A549 (cell line): Measurements from ENCODE around the gene SP6. TPM values are rescaled to one million over a fixed set of nuclear protein-coding genes. Genes with fewer than 3 reads are reported as not detected.

Source experiments
- ATAC-seq, 2 experiments: fragments of 200-7000 bp in 1 of 2; fragments of >200 bp in 1 of 2; cut with Nextera tagmentation in 1 of 2; cut with Tn5 transposase in 1 of 2; 3 replicates each; pipeline versions ENCODE4 v1.8.0 to v1.9.1; 2018 to 2020; ENCODE audit warnings: mild to moderate bottlenecking in 1 of 2, moderate library complexity in 1 of 2
- CTCF ChIA-PET: fragments of 300-600 bp; sonication (Branson Sonifier 250); formaldehyde crosslinking; extraction: SDS; loops from one replicate; lab custom pipeline; 2021; ENCODE audit warnings: antibody characterized with exemption, inconsistent platforms; lab: Yijun Ruan, JAX
- POLR2A ChIA-PET: fragments of 350-600 bp; formaldehyde crosslinking; extraction: SDS; loops from one replicate; lab custom pipeline; 2021; ENCODE audit warnings: antibody characterized with exemption, inconsistent platforms; lab: Yijun Ruan, JAX
- DNase-seq, 2 experiments: peaks; one replicate each; pipeline versions ENCODE4 v3.0.0 to v3.0.0-alpha.2; 2011 to 2016; ENCODE audit warnings: low read depth in 1 of 2, low spot score in 1 of 2
- FAIRE-seq: peaks from 2 replicates; lab custom pipeline; 2011; peaks lifted over from hg19 to GRCh38; lab: Jason Lieb, UNC
- H3K27ac ChIP-seq, 2 experiments: fragments of >200 bp; sonication (Bioruptor Twin); formaldehyde crosslinking; 3 replicates each; pipeline ENCODE4 v1.5.1; 2016 to 2017
- H3K4me1 ChIP-seq: fragments of >200 bp; sonication (Bioruptor Twin); formaldehyde crosslinking; 3 replicates; pipeline ENCODE4 v1.6.1; 2016
- H3K4me2 ChIP-seq: fragments of >200 bp; sonication (Bioruptor Twin); formaldehyde crosslinking; 3 replicates; pipeline ENCODE4 v1.6.1; 2016
- H3K4me3 ChIP-seq: fragments of >200 bp; sonication (Bioruptor Twin); formaldehyde crosslinking; 3 replicates; pipeline ENCODE4 v1.5.1; 2016
- H3K9me3 ChIP-seq: fragments of >200 bp; sonication (Bioruptor Twin); formaldehyde crosslinking; 3 replicates; pipeline ENCODE4 v1.6.1; 2016
- CBX8 ChIP-seq: fragments of 200-600 bp; sonication (generic); IDR thresholded peaks from 2 replicates; pipeline ENCODE4 v1.6.1; 2016
- CEBPB ChIP-seq, 2 experiments: fragments of >200 bp in 1 of 2; sonication (Bioruptor Twin) in 1 of 2; formaldehyde crosslinking in 1 of 2; IDR thresholded peaks; 2 replicates each; pipeline ENCODE4 v1.6.1; 2012 to 2016
- CHD2 ChIP-seq: fragments of 150-350 bp; IDR thresholded peaks from 2 replicates; pipeline ENCODE4 v1.6.1; 2014; ENCODE audit warnings: low read length; ENCODE audit not compliant: partially characterized antibody
- CHD4 ChIP-seq: fragments of 200-600 bp; sonication (generic); IDR thresholded peaks from 2 replicates; pipeline ENCODE4 v1.6.1; 2016; ENCODE audit warnings: antibody characterized with exemption, mild to moderate bottlenecking, borderline replicate concordance
- FOXS1 ChIP-seq: fragments of 250-450 bp; sonication (Bioruptor Pico); IDR thresholded peaks from 2 replicates; pipeline ENCODE4 v1.5.0; 2020; ENCODE audit warnings: mild to moderate bottlenecking, moderate library complexity
- GATA3 ChIP-seq: IDR thresholded peaks from 2 replicates; pipeline ENCODE4 v1.6.1; 2012; ENCODE audit warnings: borderline replicate concordance
- HDAC2 ChIP-seq: fragments of 200-600 bp; sonication (generic); IDR thresholded peaks from 2 replicates; pipeline ENCODE4 v1.6.1; 2016
- HOXB5 ChIP-seq: fragments of 250-450 bp; sonication (Bioruptor Pico); IDR thresholded peaks from 2 replicates; pipeline ENCODE4 v1.5.0; 2020; ENCODE audit warnings: mild to moderate bottlenecking, moderate library complexity
- JUN ChIP-seq, 2 experiments: fragments of >200 bp; sonication (Bioruptor Twin); formaldehyde crosslinking; IDR thresholded peaks; 2 replicates in 1 of 2; 3 replicates in 1 of 2; pipeline ENCODE4 v1.6.1; 2016 to 2017
- KDM1A ChIP-seq: fragments of 200-600 bp; sonication (generic); IDR thresholded peaks from 2 replicates; pipeline ENCODE4 v1.6.1; 2016; ENCODE audit warnings: low read depth, mild to moderate bottlenecking
- KDM5A ChIP-seq: fragments of 200-600 bp; sonication (generic); IDR thresholded peaks from 2 replicates; pipeline ENCODE4 v1.6.1; 2016; ENCODE audit warnings: antibody characterized with exemption, mild to moderate bottlenecking
- MAZ ChIP-seq: fragments of 150-350 bp; IDR thresholded peaks from 2 replicates; pipeline ENCODE4 v1.6.1; 2014; ENCODE audit warnings: antibody characterized with exemption, low read depth, low read length, borderline replicate concordance
- PHF8 ChIP-seq: fragments of 200-600 bp; sonication (generic); IDR thresholded peaks from 2 replicates; pipeline ENCODE4 v1.6.1; 2016; ENCODE audit warnings: low read depth, mild to moderate bottlenecking, antibody characterized with exemption, moderate library complexity, borderline replicate concordance
- POLR2A ChIP-seq: IDR thresholded peaks from 2 replicates; pipeline ENCODE4 v1.6.1; 2012; ENCODE audit warnings: mild to moderate bottlenecking, low read length
- RAD21 ChIP-seq, 2 experiments: fragments of >200 bp in 1 of 2; sonication (Bioruptor Twin) in 1 of 2; formaldehyde crosslinking in 1 of 2; IDR thresholded peaks in 1 of 2; conservative IDR thresholded peaks in 1 of 2; 2 replicates in 1 of 2; 3 replicates in 1 of 2; pipeline ENCODE4 v1.6.1; 2012 to 2018; ENCODE audit warnings: inconsistent platforms in 1 of 2
- SMC3 ChIP-seq: fragments of >200 bp; sonication (Bioruptor Twin); formaldehyde crosslinking; IDR thresholded peaks from 3 replicates; pipeline ENCODE4 v1.6.1; 2018; ENCODE audit warnings: inconsistent platforms
- SREBF2 ChIP-seq: fragments of 450-650 bp; IDR thresholded peaks from 2 replicates; pipeline ENCODE4 v1.6.1; 2014; ENCODE audit warnings: mild to moderate bottlenecking, moderate library complexity
- TFCP2L1 ChIP-seq: fragments of 250-450 bp; sonication (Bioruptor Pico); IDR thresholded peaks from 2 replicates; pipeline ENCODE4 v1.5.0; 2021; ENCODE audit warnings: mild to moderate bottlenecking
- TP53 ChIP-seq: fragments of 250-450 bp; sonication (Bioruptor Pico); IDR thresholded peaks from 2 replicates; pipeline ENCODE4 v1.5.0; 2021; ENCODE audit warnings: mild to moderate bottlenecking, moderate library complexity
- ZFP36 ChIP-seq: fragments of 450-650 bp; IDR thresholded peaks from 2 replicates; pipeline ENCODE4 v1.6.1; 2014; ENCODE audit warnings: borderline replicate concordance; ENCODE audit not compliant: partially characterized antibody
- ZNF302 ChIP-seq: fragments of 250-450 bp; sonication (Bioruptor Pico); IDR thresholded peaks from 2 replicates; pipeline ENCODE4 v1.9.0; 2021; ENCODE audit warnings: inconsistent platforms, mild to moderate bottlenecking, moderate library complexity
- WGBS: methylation state at CpG from one replicate; pipeline ENCODE4 v1.1.6; 2017; ENCODE audit errors: missing lambda C conversion rate; 5-methylcytosine and 5-hydroxymethylcytosine counted together
- polyA plus RNA-seq, 4 experiments: library from polyadenylated mRNA; depleted of rRNA in 3 of 4; stranded (reverse); fragments of >200 nt; fragmentation: RNase III in 1 of 4; extraction: RNeasy Plus Mini Kit Qiagen cat#74134 plus additional on column Dnase treatment in 1 of 4; gene quantifications; 2 replicates in 3 of 4; 3 replicates in 1 of 4; pipeline ENCODE4 v1.2.3, GENCODE V29; 2011 to 2017
- TF ChIP-seq, protein P1 (sequence below): fragments of 150-350 bp; IDR thresholded peaks from 2 replicates; pipeline ENCODE4 v1.6.1; 2014; ENCODE audit warnings: low read depth, mild to moderate bottlenecking, low read length
- TF ChIP-seq, protein P2 (sequence below): fragments of >200 bp; sonication (Bioruptor Twin); formaldehyde crosslinking; IDR thresholded peaks from 2 replicates; pipeline ENCODE4 v1.6.1; 2016
- TF ChIP-seq, protein P3 (sequence below): fragments of >200 bp; sonication (Bioruptor Twin); formaldehyde crosslinking; IDR thresholded peaks from 3 replicates; pipeline ENCODE4 v1.5.1; 2016
- TF ChIP-seq, protein P4 (sequence below): IDR thresholded peaks from 2 replicates; pipeline ENCODE4 v1.6.1; 2012
- TF ChIP-seq, protein P5 (sequence below): fragments of >200 bp; sonication (Bioruptor Twin); formaldehyde crosslinking; IDR thresholded peaks from 3 replicates; pipeline ENCODE4 v1.6.1; 2016
- TF ChIP-seq, protein P6 (sequence below): IDR thresholded peaks from 2 replicates; pipeline ENCODE4 v1.6.1; 2012

The SP6 gene
- polyA plus RNA-seq, 2 of the 4 experiments (the other 2 are of a cell fraction), result 0.61 to 2.1 TPM

DNA sequence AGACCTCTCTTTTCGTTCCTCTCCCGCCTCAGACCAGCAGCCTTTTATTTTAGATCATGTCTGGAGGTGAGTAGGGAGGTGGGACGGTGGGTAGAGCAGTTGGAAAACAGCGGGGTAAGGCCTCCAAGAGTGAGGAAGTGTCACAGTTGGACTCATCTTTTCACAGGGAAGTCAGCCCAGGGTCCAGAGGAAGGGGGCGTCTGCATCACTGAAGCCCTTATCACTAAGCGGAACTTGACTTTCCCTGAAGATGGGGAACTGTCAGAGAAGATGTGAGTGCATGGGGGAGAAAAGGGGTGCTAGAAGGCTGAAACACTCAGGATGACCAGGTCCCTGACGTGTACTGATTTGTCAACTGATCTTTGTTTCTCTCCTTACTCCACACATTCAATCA lies 19.0 kb downstream of the SP6 start:
- Histone ChIP-seq H3K9me3 (no peaks in the 10 kb centered on the region), H3K4me3 (peak overlapping the region; percentile 60), H3K27ac (peak overlapping the region; percentile 83 to 88), H3K4me1 (peaks cover 16% of the 10 kb centered on the region), H3K4me2 (peak overlapping the region; percentile 93)
- WGBS, result 34% methylated on average over 7 of the region's 7 CpGs
- ChIA-PET POLR2A (interaction anchor here (0.5 to 1.7 kb wide), 36 partner anchors 9 to 642 kb away, joined by 3 to 58 read pairs (median 5); partner anchors contain the start of genes CDC27, CDK5RAP3, KPNB1 and NFE2L1), CTCF (interaction anchor here (0.7 to 36.3 kb wide), 9 partner anchors 10 to 117 kb away, joined by 3 to 1860 read pairs (median 11); partner anchors contain the start of genes OSBPL7, SCRN2, SP2 and SP6)
- no peak for TF ChIP-seq FOXS1 (CRISPR knock-in tag)
- TF ChIP-seq ZNF302 (CRISPR knock-in tag), result no peak
- TF ChIP-seq CHD2, result no peak
- TF ChIP-seq, protein P1, sequence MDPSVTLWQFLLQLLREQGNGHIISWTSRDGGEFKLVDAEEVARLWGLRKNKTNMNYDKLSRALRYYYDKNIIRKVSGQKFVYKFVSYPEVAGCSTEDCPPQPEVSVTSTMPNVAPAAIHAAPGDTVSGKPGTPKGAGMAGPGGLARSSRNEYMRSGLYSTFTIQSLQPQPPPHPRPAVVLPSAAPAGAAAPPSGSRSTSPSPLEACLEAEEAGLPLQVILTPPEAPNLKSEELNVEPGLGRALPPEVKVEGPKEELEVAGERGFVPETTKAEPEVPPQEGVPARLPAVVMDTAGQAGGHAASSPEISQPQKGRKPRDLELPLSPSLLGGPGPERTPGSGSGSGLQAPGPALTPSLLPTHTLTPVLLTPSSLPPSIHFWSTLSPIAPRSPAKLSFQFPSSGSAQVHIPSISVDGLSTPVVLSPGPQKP, result no peak
- no peak for TF ChIP-seq RAD21 (conservative IDR thresholded peaks at IDR 0.05 in 1 of 2, IDR thresholded peaks at IDR 0.05 in 1 of 2)
- no peak for TF ChIP-seq GATA3
- TF ChIP-seq KDM1A, result no peak
- TF ChIP-seq HDAC2, result no peak
- TF ChIP-seq POLR2A, result peak; percentile 12; the same call in 1 of the 2 replicates
- no peak for TF ChIP-seq SMC3
- no peak for TF ChIP-seq ZFP36
- TF ChIP-seq CHD4, result no peak
- 0 out of 2 replicates have a peak, but pooled peaks have one; percentile 41 for TF ChIP-seq TP53 (CRISPR knock-in tag)
- TF ChIP-seq TFCP2L1 (CRISPR knock-in tag), result no peak
- peak; percentile 4 to 43; a peak in 5 of 6 replicates for ATAC-seq
- DNase-seq, result no peak
- FAIRE-seq, result no peak

DNA sequence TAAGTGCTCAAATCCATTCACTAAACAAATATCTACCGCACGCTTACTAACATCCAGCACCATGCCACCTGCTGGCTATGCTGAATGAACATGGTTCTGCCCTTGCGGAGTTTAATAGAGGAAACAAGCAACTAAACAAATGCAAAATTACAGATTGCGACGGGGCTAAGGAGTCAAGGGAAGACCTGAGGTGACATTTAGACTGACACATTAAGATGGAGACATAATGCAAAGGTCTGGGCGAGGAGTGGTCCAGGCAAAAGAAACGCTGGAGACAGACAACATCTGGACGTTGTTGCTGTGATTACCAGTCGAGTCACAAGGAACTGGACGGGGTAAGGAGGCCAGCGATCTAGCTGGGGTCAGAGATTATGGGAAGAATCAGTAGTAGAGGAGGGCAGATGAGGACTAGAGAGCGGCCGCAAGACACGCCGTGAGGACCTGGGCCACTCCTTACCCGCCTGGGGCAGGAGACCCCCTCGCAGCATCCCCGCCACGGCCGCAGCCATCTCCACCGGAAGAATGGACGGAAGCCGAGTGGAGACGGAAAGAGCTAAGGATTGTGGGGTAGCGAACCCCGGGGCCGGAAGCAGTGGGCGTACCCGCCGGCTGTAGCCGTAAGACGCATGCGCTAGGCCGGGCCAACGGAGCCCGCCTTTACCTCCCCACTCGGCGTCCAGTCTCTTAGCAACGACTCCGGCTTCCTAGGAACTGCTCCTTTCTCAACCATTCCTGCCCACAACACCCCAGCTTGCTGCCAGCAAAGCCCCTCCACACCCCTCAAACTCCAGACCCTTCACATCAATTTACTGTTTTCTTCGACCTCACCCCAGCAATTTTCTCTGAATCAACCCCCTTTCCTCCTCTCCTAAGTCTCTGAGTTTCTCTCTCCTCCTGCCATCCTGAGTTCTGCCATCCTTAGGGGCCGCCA lies 19.7 kb downstream of the SP6 start, which contains the start of the genes LRRC46 and MRPL10:
Gene LRRC46, plus strand, starts transcription at position 668 of the 931 bp plus-strand sequence. CDS start 320 bp downstream, outside the sequence.
Gene MRPL10, minus strand, starts transcription at position 539 of the 931 bp plus-strand sequence. Its CDS starts 30 bp downstream, at position 509.
- CTCF ChIA-PET, result interaction anchor here (0.5 to 36.3 kb wide), 14 partner anchors 9 to 447 kb away, joined by 3 to 1860 read pairs (median 4); partner anchors contain the start of genes CDK5RAP3, OSBPL7, SCRN2 and SP2
- Histone ChIP-seq H3K4me2 (peak within 1 kb of the TSS; percentile 93), H3K27ac (peak within 1 kb of the TSS; percentile 83 to 88), H3K4me1 (peaks cover 16% of the 10 kb centered on the region), H3K9me3 (no peaks in the 10 kb centered on the region), H3K4me3 (peak within 1 kb of the TSS; percentile 60)
- POLR2A ChIA-PET, result interaction anchor here (0.5 to 1.7 kb wide), 37 partner anchors 9 to 642 kb away, joined by 3 to 58 read pairs (median 5); partner anchors contain the start of genes CDC27, CDK5RAP3, KPNB1 and NFE2L1
- ATAC-seq, result peak; percentile 90 to 95
- under 1% methylated on average over 42 of the region's 42 CpGs for WGBS
- DNase-seq, result peak; percentile 94 to 99
- peak; percentile 39 for FAIRE-seq
- TF ChIP-seq GATA3 (peak; percentile 51; the same call in 1 of the 2 replicates), KDM5A (peak; percentile 94), JUN (IDR thresholded peaks at IDR 0.05) (peak; percentile 72 to 92; a peak in 4 of 5 replicates), CEBPB (IDR thresholded peaks at IDR 0.05) (no peak), PHF8 (peak; percentile 67; the same call in 1 of the 2 replicates), TFCP2L1 (CRISPR knock-in tag) (peak; percentile 25; the same call in 1 of the 2 replicates), MAZ (peak; percentile 57; the same call in 1 of the 2 replicates), FOXS1 (CRISPR knock-in tag) (no peak), HOXB5 (CRISPR knock-in tag) (0 out of 2 replicates have a peak, but pooled peaks have one; percentile 48), SREBF2 (no peak), CBX8 (no peak), POLR2A (peak; percentile 96)
- TF ChIP-seq, protein P2, sequence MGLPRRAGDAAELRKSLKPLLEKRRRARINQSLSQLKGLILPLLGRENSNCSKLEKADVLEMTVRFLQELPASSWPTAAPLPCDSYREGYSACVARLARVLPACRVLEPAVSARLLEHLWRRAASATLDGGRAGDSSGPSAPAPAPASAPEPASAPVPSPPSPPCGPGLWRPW, result no peak
- TF ChIP-seq, protein P3, sequence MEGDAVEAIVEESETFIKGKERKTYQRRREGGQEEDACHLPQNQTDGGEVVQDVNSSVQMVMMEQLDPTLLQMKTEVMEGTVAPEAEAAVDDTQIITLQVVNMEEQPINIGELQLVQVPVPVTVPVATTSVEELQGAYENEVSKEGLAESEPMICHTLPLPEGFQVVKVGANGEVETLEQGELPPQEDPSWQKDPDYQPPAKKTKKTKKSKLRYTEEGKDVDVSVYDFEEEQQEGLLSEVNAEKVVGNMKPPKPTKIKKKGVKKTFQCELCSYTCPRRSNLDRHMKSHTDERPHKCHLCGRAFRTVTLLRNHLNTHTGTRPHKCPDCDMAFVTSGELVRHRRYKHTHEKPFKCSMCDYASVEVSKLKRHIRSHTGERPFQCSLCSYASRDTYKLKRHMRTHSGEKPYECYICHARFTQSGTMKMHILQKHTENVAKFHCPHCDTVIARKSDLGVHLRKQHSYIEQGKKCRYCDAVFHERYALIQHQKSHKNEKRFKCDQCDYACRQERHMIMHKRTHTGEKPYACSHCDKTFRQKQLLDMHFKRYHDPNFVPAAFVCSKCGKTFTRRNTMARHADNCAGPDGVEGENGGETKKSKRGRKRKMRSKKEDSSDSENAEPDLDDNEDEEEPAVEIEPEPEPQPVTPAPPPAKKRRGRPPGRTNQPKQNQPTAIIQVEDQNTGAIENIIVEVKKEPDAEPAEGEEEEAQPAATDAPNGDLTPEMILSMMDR, result peak; percentile 55
- TF ChIP-seq, protein P1, result 0 out of 2 replicates have a peak, but pooled peaks have one; percentile 38
- TF ChIP-seq, protein P4, sequence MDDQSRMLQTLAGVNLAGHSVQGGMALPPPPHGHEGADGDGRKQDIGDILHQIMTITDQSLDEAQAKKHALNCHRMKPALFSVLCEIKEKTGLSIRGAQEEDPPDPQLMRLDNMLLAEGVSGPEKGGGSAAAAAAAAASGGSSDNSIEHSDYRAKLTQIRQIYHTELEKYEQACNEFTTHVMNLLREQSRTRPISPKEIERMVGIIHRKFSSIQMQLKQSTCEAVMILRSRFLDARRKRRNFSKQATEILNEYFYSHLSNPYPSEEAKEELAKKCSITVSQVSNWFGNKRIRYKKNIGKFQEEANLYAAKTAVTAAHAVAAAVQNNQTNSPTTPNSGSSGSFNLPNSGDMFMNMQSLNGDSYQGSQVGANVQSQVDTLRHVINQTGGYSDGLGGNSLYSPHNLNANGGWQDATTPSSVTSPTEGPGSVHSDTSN, result peak; percentile 66
- TF ChIP-seq, protein P5, sequence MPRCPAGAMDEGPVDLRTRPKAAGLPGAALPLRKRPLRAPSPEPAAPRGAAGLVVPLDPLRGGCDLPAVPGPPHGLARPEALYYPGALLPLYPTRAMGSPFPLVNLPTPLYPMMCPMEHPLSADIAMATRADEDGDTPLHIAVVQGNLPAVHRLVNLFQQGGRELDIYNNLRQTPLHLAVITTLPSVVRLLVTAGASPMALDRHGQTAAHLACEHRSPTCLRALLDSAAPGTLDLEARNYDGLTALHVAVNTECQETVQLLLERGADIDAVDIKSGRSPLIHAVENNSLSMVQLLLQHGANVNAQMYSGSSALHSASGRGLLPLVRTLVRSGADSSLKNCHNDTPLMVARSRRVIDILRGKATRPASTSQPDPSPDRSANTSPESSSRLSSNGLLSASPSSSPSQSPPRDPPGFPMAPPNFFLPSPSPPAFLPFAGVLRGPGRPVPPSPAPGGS, result peak; percentile 83; the same call in 2 of the 3 replicates
- TF ChIP-seq, protein P6, sequence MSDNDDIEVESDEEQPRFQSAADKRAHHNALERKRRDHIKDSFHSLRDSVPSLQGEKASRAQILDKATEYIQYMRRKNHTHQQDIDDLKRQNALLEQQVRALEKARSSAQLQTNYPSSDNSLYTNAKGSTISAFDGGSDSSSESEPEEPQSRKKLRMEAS, result peak; percentile 86
